Inflammatory macrophage treated with lipopolysaccharide for 1 hour (primary cell): ENCODE data around the gene CLDN24.
"Not testable (repeated sequence)": the region's sequence is repeated elsewhere in the genome, so short reads cannot be mapped to it uniquely, and the experiment has no call there.

Experiments
- DNase-seq, 2 donors: peaks; one replicate each; pipeline ENCODE4 v3.0.0-alpha.2; 2020 to 2022

The CLDN24 gene

DNA sequence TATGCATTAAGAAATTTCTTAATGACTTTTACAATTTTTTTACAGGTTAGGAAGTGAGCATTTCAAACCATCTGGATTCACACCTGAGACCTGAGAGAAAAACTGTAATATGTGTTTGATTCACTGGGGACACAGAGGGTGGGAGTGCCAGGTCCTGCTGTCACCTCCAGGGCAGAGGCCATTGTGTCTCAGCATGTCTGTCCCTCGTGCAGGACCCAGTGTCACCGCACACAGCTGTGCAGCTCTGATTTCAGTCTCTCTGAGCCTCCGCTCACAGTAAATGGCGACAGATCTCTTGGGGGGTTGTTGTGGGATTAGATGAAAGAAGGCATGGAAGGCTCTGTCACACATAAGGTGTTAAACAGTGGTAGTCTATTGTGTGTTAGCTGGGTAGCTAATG, 23.0 kb upstream of the CLDN24 start:
- DNase-seq = no peak

DNA sequence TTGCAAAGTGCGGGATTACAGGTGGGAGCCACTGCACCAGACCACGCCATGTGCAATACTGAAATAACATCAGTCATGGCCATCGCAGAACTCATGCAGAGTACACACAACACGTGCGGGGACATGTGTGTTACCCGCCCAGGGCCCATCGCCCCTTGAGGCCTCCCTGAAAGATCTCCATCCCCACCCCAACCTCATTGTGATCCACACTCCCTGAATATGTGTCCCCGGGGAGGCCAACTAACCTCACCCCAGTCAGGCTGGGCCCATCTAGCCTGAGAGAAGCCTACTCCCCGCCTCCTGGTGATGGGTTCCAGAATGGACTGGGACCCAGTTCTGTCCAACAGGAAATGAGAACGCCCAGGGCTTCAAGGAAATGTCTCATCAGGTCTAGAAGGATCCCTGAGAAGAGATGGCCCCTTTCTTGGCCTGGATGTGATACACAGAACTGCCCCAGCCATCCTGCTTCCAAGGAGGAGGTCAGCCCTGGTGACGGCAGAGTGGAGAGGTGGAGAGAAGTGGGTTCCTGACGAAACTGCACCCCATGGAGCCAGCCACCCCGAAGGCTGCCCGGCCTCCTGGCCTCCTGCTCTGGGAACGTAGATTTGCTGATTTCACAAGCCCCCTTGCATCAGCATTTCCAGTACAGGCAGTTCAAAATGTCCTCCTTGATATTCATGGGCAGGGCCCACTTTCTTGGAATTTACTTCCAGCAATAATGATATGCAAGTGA, 22.5 kb upstream of the CLDN24 start:
- no peak for DNase-seq

DNA sequence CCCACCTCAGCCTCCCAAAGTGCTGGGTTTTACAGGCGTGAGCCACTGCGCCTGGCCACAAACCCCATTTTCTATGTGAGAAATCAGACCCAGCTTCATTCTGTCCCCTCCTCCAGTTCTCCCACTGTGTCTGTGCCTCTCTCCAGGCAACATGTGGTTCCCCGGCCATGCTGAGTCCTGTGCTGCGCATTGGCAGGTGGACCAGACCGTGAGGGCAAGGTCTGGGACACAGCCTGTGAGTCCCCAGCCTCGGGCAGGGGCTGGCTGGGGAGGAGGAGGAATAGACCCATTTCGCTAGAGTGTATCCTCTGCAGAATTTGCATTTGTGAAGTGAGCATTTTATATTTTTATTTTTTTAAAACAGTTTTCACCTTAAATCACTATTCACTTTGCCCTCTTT, 21.5 kb upstream of the CLDN24 start:
- DNase-seq = no peak

- no peak for DNase-seq
Measured at GRCh38 chr4:183342541-183343533, 20.6 kb upstream of the CLDN24 start.

- DNase-seq = no peak
Measured at GRCh38 chr4:183337833-183338232, 15.6 kb upstream of the CLDN24 start.

- no peak for DNase-seq
Measured at GRCh38 chr4:183337349-183337748, 15.1 kb upstream of the CLDN24 start.

GRCh38 chr4:183335369-183335940, 13.2 kb upstream of the CLDN24 start:
- peak; percentile 30 to 39 for DNase-seq

GRCh38 chr4:183333983-183334382, 11.8 kb upstream of the CLDN24 start:
- DNase-seq = no peak

DNA sequence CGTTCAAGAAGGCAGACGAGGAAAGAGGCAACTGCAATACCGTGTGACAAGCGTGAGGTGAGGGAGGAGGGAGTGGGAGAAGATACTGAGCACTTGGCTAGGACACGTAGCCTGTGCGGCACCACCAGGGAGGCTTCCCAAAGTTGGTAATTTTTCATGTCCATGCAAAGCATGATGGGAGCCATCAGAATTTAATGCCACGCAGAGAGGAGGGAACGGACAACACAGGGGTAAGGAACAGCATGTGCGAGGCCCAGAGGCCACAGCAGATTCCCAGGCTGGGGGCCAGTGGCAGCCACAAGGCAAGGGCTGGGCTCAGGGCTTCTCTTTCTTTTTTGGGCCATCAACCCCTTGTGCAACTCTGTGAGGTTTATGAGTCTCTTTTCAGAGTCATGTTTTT, 11.0 kb upstream of the CLDN24 start:
- DNase-seq = no peak

DNA sequence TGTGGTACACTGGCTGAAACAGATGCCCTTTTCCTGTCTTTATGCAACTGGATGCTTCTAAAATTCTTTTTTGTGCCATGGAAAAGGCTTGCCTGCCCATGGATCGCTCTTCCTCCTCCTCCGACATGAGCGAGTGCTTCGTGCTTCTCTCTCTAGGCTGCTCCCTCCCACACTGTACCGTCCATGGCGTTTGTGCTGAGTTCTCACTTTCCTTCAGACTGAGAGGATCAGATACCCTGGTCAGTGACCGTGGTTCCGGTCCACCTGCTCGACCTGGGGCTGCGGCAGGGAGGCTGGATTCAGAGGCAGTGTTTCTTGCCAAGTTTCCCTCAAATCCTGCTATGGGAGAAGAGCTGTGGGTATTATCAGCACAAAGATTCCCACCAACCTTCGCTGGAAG, 10.2 kb upstream of the CLDN24 start:
- DNase-seq = no peak

GRCh38 chr4:183330841-183331240, 8.6 kb upstream of the CLDN24 start:
- DNase-seq = no peak

- no peak for DNase-seq
Measured at GRCh38 chr4:183329954-183330742, 7.9 kb upstream of the CLDN24 start.

DNA sequence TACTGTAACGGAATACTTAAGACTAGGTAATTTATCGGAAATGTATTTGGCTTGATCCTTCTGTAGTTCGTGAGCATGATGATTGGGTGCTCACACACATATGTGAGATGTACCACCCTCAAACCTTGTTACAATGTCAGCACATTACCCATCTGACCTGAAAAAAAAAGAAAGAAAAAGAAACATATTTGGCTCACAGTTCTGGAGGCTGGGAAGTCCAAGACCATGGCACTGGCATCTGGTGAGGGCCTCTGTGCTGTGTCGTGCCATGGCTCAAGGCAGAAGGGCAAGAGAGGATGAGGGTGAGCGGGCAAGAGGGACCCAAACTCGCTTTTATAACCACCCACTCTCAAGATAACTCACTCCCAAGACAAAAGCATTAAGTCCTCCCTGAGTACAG, 7.0 kb upstream of the CLDN24 start:
- DNase-seq = no peak

GRCh38 chr4:183328832-183329231, 6.6 kb upstream of the CLDN24 start:
- DNase-seq = no peak

DNA sequence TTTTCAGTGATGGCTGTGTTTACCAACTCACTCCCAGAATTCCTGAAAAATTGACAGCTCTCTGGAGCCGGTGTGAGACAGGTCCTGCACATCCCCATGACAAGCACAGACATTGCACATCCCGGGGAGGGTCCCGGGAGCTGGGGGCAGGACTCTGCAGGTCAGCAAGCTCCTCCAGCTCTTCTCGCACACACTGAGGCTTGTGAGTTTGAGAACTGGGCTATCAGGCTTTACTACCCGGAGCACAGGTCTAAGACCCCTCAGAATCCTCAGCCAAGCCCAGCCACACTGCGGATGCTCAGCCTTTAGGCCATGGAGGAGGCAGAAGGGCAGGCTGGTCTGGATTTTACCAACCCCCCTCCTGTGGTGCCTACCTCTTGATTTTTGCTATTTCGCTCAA, 5.6 kb upstream of the CLDN24 start:
- DNase-seq = no peak

GRCh38 chr4:183326853-183327252, 4.6 kb upstream of the CLDN24 start:
- no peak for DNase-seq

DNA sequence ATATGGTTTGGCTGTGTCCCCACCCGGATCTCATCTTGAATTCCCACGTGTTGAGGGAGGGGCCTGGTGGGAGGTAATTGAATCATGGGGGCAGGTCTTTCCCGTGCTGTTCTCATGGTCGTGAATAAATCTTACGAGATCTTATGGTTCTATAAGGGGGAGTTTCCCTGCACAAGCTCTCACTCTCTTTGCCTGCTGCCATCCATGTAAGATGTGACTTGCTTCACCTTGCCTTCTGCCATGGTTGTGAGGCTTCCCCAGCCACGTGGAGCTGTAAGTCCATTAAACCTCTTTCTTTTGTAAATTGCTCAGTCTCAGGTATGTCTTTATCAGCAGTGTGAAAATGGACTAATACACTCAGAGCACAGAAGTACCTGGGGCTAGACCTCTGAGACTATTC, 4.2 kb upstream of the CLDN24 start:
- DNase-seq = not testable (repeated sequence)

DNA sequence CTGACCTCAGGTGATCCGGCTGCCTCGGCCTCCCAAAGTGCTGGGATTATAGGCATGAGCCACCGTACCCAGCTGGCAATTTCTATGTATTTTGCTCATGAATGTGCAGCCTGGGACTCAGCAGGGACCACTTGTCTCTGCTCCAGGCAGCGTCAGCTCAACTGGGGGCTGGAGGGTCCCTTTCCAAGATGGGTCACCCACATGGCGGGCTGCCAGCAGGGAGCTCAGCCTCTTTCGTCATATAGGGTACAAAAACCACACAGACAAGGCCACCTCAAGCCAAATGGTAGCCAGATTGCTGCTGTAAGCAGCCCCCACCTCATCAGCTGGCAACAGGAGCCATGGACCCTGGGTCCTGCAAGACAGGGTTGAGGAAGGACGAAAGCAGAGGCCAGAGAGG, 2.4 kb upstream of the CLDN24 start:
- DNase-seq = no peak

DNA sequence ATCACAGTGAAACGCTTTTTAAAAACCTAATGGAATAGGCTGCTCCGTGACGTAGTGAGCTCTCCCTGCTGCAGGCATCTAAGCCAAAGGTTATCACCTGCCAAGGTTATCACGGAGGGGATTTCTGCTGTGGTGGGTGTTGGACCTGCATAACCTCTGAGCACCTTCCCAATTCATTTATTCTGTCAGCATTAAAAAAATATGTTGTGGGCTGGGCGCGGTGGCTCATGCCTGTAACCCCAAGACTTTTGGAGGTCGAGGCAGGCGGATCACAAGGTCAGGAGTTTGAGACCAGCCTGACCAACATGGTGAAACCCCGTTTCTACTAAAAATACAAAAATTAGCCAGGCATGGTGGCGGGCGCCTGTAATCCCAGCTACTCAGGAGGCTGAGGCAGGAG, 1.8 kb upstream of the CLDN24 start:
- not testable (repeated sequence) for DNase-seq

- no peak for DNase-seq
Measured at GRCh38 chr4:183323295-183323694, 1.1 kb upstream of the CLDN24 start.

- DNase-seq = no peak
Measured at GRCh38 chr4:183321516-183321915, 710 bp downstream of the CLDN24 start.

GRCh38 chr4:183321079-183321478, 1.1 kb downstream of the CLDN24 start:
- no peak for DNase-seq
